Breast epithelium (tissue), 4 donors: ENCODE results near the gene ELMO2. TPM values are rescaled to one million over a fixed set of nuclear protein-coding genes. Genes with fewer than 3 reads are reported as not detected.

ENCODE experiments used
- DNase-seq, 2 donors: peaks; one replicate each; pipeline ENCODE4 v3.0.0-alpha.2; 2019; ENCODE audit warnings: low spot score in 2 of 2
- H3K27ac ChIP-seq, 2 donors: fragments of 200-600 bp; sonication (generic) in 1 of 2; one replicate each; pipeline ENCODE4 v1.5.1; 2016 to 2019; ENCODE audit warnings: mild to moderate bottlenecking in 1 of 2
- H3K27me3 ChIP-seq, 2 donors: fragments of 200-600 bp; sonication (generic) in 1 of 2; one replicate each; pipeline versions ENCODE4 v1.5.1 to v1.6.0; 2017 to 2019; ENCODE audit warnings: control low read depth in 1 of 2, mild to moderate bottlenecking in 1 of 2
- H3K36me3 ChIP-seq: fragments of 200-600 bp; one replicate; pipeline ENCODE4 v1.5.1; 2019
- H3K4me1 ChIP-seq, 2 donors: fragments of 200-600 bp; sonication (generic); one replicate each; pipeline ENCODE4 v1.5.1; 2016 to 2019; ENCODE audit warnings: control low read depth in 1 of 2
- H3K4me3 ChIP-seq, 3 donors: fragments of 200-600 bp; sonication (generic); 1 replicate in 2 of 3; 2 replicates in 1 of 3; pipeline ENCODE4 v1.5.1; 2016 to 2019; ENCODE audit warnings: mild to moderate bottlenecking in 3 of 3, moderate library complexity in 2 of 3
- H3K9me3 ChIP-seq, 2 donors: fragments of 200-600 bp; sonication (generic) in 1 of 2; one replicate each; pipeline ENCODE4 v1.5.1; 2016 to 2019; ENCODE audit warnings: control low read depth in 1 of 2
- POLR2A ChIP-seq: fragments of 450-650 bp; IDR thresholded peaks from one replicate; pipeline ENCODE4 v1.6.1; 2016; ENCODE audit warnings: antibody characterized with exemption, mild to moderate bottlenecking, moderate library complexity
- POLR2AphosphoS5 ChIP-seq, 3 donors: sonication (generic); formaldehyde crosslinking; IDR thresholded peaks; one replicate each; pipeline ENCODE4 v1.6.1; 2017; ENCODE audit warnings: antibody characterized with exemption in 3 of 3
- intact Hi-C: fragments of 100-400 bp; cut with DNase I; formaldehyde crosslinking; loops from one replicate; pipeline ENCODE4 v1.15.1; 2023; ENCODE audit warnings: low total_unique reads
- total RNA-seq, 3 donors: library from RNA; depleted of rRNA; stranded (reverse); fragments of >200 nt; gene quantifications; one replicate each; pipeline ENCODE4 v1.1.0, GENCODE V29; 2016
- TF ChIP-seq, protein P1 (sequence below), 3 donors: fragments of 450-650 bp; IDR thresholded peaks; one replicate each; pipeline ENCODE4 v1.5.1; 2016 to 2017; ENCODE audit warnings: antibody characterized with exemption in 3 of 3, mild to moderate bottlenecking in 3 of 3, moderate library complexity in 3 of 3

Gene ELMO2
- total RNA-seq, 3 donors from 2014 or later: 41.0 to 63.3 (median 50.8) TPM

GRCh38 chr20:46423882-46424482, 17.6 kb upstream of the ELMO2 start:
- Histone ChIP-seq H3K27ac (no peak overlapping the region), H3K27me3 (no peaks in the 10 kb centered on the region), H3K36me3 (no peaks in the 10 kb centered on the region), H3K4me1 (no peaks in the 10 kb centered on the region), H3K4me3 (no peak overlapping the region), H3K9me3 (no peaks in the 10 kb centered on the region)
- intact Hi-C loops: no loop called here
- no peak for DNase-seq
- TF ChIP-seq, protein P1, sequence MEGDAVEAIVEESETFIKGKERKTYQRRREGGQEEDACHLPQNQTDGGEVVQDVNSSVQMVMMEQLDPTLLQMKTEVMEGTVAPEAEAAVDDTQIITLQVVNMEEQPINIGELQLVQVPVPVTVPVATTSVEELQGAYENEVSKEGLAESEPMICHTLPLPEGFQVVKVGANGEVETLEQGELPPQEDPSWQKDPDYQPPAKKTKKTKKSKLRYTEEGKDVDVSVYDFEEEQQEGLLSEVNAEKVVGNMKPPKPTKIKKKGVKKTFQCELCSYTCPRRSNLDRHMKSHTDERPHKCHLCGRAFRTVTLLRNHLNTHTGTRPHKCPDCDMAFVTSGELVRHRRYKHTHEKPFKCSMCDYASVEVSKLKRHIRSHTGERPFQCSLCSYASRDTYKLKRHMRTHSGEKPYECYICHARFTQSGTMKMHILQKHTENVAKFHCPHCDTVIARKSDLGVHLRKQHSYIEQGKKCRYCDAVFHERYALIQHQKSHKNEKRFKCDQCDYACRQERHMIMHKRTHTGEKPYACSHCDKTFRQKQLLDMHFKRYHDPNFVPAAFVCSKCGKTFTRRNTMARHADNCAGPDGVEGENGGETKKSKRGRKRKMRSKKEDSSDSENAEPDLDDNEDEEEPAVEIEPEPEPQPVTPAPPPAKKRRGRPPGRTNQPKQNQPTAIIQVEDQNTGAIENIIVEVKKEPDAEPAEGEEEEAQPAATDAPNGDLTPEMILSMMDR (IDR thresholded peaks at IDR 0.05): no peak
- no peak for TF ChIP-seq POLR2A
- no peak for TF ChIP-seq POLR2AphosphoS5 (IDR thresholded peaks at IDR 0.05)

GRCh38 chr20:46423342-46423741, 16.9 kb upstream of the ELMO2 start:
- no peaks in the 10 kb centered on the region for H3K36me3 ChIP-seq
- no peaks in the 10 kb centered on the region for H3K27me3 ChIP-seq
- no peak overlapping the region for H3K4me3 ChIP-seq
- intact Hi-C loops: no loop called here
- no peaks in the 10 kb centered on the region for H3K9me3 ChIP-seq
- TF ChIP-seq POLR2A (no peak), POLR2AphosphoS5 (IDR thresholded peaks at IDR 0.05) (no peak)
- TF ChIP-seq, protein P1 (IDR thresholded peaks at IDR 0.05): no peak
- DNase-seq: no peak
- H3K27ac ChIP-seq: no peak overlapping the region
- H3K4me1 ChIP-seq: no peaks in the 10 kb centered on the region

DNA sequence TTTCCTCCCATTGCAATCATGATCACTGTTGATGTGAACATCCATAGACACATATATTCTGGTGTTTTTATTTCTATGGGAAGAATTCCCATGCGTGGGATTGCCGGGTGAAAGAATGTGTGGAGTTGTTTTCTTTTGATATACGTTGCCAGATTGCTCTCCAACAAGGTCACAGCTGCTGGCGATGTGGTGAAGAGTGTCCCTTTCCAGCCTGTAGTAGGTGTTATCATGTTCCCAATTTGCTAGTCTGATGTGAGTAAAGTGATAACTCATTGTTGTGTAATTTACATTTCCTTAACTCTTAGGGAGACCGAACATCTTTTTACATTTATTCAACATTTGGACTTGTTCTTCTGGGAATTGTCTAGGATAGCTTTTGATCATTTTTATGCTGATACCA, 14.5 kb upstream of the ELMO2 start:
- H3K27ac ChIP-seq: no peak overlapping the region
- intact Hi-C loops: no loop called here
- H3K4me1 ChIP-seq: no peaks in the 10 kb centered on the region
- H3K4me3 ChIP-seq: no peak overlapping the region
- TF ChIP-seq POLR2AphosphoS5 (IDR thresholded peaks at IDR 0.05): no peak
- TF ChIP-seq, protein P1 (IDR thresholded peaks at IDR 0.05): no peak
- TF ChIP-seq POLR2A: no peak
- no peaks in the 10 kb centered on the region for H3K27me3 ChIP-seq
- no peaks in the 10 kb centered on the region for H3K36me3 ChIP-seq
- no peaks in the 10 kb centered on the region for H3K9me3 ChIP-seq
- DNase-seq: no peak

GRCh38 chr20:46419882-46420281, 13.5 kb upstream of the ELMO2 start:
- intact Hi-C loops: no loop called here
- Histone ChIP-seq H3K9me3 (no peaks in the 10 kb centered on the region), H3K36me3 (no peaks in the 10 kb centered on the region), H3K4me3 (no peak overlapping the region), H3K27ac (no peak overlapping the region), H3K4me1 (no peaks in the 10 kb centered on the region), H3K27me3 (no peaks in the 10 kb centered on the region)
- no peak for DNase-seq
- no peak for TF ChIP-seq POLR2AphosphoS5 (IDR thresholded peaks at IDR 0.05)
- TF ChIP-seq, protein P1 (IDR thresholded peaks at IDR 0.05): no peak
- TF ChIP-seq POLR2A: no peak

GRCh38 chr20:46416839-46417238, 10.4 kb upstream of the ELMO2 start:
- intact Hi-C loops: no loop called here

More at GRCh38 chr20:46416839-46417238, 10.4 kb upstream of the ELMO2 start:
- H3K9me3 ChIP-seq: no peaks in the 10 kb centered on the region
- H3K4me1 ChIP-seq: no peaks in the 10 kb centered on the region
- no peak for DNase-seq
- no peak overlapping the region for H3K27ac ChIP-seq
- TF ChIP-seq POLR2AphosphoS5 (IDR thresholded peaks at IDR 0.05) (no peak), POLR2A (no peak)
- TF ChIP-seq, protein P1 (IDR thresholded peaks at IDR 0.05): no peak
- no peak overlapping the region for H3K4me3 ChIP-seq
- H3K36me3 ChIP-seq: no peaks in the 10 kb centered on the region
- H3K27me3 ChIP-seq: no peaks in the 10 kb centered on the region
